HG02840 (cell line): ENCODE results near the gene DSCAML1.

Source experiments
- ATAC-seq: cut with Tn5 transposase; IDR thresholded peaks from one replicate; pipeline ENCODE4 v1.9.1; 2021; ENCODE audit warnings: mild to moderate bottlenecking, moderate library complexity, moderate number of reproducible peaks; ENCODE audit not compliant: unreplicated experiment, low FRiP score

Gene DSCAML1, protein sequence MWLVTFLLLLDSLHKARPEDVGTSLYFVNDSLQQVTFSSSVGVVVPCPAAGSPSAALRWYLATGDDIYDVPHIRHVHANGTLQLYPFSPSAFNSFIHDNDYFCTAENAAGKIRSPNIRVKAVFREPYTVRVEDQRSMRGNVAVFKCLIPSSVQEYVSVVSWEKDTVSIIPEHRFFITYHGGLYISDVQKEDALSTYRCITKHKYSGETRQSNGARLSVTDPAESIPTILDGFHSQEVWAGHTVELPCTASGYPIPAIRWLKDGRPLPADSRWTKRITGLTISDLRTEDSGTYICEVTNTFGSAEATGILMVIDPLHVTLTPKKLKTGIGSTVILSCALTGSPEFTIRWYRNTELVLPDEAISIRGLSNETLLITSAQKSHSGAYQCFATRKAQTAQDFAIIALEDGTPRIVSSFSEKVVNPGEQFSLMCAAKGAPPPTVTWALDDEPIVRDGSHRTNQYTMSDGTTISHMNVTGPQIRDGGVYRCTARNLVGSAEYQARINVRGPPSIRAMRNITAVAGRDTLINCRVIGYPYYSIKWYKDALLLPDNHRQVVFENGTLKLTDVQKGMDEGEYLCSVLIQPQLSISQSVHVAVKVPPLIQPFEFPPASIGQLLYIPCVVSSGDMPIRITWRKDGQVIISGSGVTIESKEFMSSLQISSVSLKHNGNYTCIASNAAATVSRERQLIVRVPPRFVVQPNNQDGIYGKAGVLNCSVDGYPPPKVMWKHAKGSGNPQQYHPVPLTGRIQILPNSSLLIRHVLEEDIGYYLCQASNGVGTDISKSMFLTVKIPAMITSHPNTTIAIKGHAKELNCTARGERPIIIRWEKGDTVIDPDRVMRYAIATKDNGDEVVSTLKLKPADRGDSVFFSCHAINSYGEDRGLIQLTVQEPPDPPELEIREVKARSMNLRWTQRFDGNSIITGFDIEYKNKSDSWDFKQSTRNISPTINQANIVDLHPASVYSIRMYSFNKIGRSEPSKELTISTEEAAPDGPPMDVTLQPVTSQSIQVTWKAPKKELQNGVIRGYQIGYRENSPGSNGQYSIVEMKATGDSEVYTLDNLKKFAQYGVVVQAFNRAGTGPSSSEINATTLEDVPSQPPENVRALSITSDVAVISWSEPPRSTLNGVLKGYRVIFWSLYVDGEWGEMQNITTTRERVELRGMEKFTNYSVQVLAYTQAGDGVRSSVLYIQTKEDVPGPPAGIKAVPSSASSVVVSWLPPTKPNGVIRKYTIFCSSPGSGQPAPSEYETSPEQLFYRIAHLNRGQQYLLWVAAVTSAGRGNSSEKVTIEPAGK (N-terminal part only)

DNA sequence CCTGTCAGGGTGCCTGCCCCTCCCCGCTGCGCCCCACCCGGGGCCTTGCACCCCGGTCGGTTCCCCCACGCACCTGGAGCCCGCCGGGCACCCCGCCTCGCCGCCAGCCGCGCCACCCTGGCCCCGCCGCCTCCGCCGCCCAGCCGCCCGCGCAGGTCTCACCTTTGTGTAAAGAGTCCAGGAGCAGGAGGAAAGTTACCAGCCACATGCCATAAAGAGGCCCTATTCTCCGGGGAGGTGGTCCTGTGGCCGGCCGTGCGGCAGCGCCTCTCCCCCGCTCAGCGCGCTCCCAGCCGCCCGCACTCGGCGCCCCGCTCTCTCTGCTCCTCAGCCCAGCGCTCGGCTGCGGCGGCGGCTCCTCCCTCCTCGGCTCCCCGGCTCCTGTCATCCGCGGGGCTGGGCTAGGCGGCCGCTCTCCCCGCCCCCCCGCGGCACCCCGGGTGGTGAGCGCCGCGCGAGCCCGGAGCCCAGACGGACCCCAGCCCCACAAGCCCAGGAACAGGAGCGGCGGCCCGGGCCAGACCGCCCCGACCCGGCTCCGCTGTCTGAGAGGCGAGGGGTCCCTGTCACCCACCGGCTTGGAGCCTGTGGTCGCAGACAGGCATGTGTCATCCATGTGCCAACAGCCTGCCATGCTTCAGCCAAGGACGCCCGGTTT lies at the start of gene DSCAML1:
TSS of gene DSCAML1 (minus strand) at position 345 of the 658 bp plus-strand sequence. CDS start at position 208, 137 bp downstream.
- ATAC-seq: no peak

DNA sequence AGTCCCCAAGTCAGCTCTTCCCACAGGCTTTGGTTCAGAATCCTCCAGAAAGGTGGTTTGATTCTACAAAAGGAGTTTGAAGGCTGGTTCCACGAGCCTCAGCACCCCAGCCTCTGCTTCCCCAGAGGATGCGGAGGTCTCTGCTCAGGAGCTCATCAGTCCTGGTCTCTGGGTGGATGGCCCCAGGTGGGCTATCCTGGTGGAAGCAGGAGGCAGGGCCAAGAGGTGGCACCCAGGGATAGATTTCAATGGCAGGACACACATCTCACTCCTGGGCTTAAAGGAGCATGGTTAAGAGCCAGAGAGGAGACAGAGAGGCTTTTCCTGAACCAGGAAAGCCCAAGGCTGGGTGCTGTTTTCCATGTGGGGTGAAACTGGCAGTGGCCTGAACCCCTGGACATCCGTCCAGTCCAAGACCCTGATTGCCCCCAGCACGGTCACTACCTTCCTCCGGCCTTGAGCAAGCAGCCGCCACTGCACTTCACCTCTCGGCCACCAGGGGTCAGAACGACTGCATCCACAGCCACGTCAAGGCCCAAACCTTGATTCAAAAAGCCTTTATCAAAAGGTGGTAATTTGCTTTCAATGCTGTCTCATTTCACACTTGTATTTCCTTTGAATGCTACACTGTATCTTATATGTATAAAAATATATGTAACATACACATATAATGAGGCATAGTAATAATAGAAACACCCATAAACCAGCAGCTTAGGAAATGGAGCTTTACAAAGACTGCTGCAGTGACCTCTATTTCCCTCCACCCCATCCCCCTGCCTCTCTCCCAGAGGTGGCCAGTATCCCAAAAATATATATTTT lies 46.9 kb upstream of the DSCAML1 start:
- ATAC-seq: no peak

DNA sequence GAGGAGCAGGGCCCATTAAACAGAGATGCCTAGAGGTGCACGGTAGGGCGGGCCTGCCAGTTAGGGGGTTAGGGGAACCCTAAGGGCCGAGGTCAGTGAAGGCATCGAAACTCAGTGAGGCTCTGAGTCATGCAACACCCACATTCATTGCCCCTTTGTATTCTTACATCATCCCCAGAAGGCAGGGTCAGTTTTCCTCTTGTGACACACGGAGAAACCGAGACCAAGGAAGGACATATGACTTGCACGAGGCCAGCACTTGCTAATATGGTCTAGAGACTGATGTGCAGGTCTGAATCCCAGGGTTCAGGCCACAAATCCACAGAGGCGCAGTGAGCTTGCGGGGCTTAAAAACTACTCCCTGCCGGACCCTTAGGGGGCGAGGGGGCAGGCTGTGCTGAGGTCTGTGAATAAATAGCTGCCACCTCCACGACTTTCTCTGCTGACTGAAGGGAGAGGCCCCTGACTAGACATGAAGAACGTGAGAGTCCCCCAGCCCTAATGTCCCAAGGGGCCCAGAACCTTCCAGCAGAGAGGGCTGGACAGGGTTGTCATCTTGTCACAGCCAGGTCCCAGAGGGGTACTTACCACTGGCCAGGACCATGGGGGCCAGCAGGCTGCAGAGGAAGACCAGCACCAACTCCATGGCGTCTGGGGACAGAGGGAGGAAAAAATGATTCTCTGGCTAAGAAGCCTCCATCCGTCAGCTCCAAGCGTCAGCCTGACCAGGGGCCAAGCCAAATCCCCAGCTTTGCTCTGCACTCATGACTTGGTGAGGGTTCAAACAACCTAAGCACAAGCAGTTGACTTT lies 45.3 kb upstream of the DSCAML1 start:
- ATAC-seq: no peak

DNA sequence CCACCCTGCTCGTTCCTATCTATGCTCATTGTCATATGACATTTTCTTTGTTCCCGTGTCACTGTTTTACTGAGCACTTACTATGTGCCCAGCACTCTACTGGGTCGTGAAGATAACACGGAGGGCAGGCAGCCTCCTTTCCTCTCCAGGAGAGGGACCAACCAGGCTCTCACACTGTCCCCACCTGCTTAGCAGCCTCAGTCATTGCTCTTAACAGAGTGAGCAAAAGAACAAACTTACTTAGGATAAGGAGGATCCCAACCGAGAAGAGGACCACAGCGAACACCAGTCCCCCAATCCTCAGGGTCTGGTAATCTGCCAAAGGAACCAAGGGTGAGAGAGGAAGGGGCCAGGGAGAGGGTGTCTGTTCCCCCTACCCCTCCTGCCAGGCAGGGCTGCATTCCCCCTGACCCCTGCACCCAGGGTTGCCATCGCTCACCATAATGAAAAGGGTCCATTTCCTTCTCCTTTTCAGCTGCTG lies 44.6 kb upstream of the DSCAML1 start:
- ATAC-seq: no peak

DNA sequence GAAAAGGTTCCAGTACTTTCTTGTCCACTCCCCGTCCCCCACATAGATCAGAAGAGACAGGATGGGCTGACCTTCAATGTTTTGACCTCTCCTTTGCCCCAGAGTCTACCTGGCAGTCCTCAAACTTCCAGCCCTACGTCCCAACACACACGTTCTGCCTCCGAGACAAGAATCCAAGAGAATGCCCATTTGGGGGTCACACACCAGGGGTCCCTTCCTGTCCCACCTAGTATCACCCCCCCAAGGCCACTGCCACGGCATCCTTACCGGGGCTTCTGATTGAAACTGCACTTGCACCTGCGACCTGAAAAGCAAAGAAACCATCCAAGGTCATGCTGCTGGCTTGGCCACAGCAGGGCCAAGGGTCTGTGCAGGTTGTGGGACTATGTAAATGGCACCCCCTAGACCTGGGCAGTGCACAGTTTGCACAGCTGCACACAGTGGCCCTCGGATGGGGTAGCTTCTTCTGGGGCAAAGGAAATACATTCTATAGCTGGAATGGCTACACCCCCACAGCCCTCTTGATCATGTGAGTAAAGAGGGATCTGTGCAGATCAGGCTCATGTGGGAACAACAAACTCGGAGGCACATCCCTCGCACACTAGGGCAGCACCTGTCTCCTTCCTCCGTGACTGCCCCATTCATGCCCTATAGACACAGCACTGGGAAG lies 44.0 kb upstream of the DSCAML1 start:
- no peak for ATAC-seq

DNA sequence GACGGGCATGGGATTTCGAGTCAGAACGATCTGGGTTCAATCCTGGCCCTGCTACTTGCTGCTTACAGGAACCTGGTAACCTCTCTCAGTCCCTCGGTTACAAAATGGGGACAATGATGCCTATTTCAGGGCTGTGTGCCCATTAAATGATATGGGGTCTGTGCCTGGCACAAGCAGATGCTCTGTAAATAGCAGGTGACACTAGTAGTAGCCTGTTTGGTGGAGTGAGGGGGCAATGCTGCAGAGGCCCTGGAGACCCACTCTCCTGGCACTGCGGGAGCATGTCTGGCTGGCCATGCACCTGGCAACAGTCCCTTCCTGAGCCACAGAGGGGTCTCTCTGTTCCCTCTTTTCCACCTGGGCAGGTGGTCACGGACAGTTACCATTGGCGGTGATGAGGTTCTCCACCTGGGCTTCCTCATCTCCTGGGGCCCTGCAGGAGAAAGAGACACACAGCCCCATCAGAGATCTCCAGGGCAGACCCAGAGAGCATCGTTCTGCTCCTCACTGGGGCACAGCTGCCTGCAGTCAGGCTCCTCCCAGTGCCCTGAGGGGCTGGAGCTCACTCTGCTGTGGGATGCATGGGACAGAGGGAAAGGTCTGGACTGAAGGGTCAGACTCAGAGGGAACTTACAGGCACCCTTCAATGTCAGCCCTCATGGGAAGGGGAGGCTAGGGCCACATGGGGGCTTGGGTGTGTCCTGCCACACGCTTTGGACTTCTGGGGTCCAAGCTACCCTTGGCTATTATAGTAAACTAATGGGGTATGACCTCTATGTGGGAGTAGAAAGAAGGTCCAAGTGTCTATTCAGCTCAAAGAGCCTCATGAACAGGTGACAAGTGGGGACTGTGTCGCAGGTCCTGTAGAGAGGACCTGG lies 43.2 kb upstream of the DSCAML1 start:
- no peak for ATAC-seq

DNA sequence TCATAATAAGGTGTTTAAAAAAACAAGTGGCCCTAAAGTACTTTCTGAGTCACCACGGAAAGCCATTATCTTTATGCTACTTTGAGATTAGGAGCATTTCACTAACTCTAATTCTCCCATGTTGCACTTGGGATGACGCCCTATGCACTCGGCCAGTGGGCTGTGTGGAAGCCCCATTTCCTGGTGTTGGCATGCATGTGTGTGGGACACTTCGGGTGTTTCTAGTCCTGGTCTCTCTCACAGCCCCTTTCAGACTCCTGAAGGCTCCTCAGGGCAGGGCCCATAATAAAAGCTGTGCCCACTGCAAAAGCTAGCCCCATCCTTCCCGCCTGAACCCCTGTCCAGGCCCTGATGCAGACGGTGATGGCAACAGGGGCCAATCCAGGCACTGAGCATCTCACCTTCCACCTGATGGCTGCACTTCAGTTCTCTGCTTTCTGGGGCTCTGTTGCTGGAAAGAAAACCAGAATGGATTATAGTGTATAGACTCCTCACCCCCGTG lies 42.4 kb upstream of the DSCAML1 start:
- no peak for ATAC-seq

DNA sequence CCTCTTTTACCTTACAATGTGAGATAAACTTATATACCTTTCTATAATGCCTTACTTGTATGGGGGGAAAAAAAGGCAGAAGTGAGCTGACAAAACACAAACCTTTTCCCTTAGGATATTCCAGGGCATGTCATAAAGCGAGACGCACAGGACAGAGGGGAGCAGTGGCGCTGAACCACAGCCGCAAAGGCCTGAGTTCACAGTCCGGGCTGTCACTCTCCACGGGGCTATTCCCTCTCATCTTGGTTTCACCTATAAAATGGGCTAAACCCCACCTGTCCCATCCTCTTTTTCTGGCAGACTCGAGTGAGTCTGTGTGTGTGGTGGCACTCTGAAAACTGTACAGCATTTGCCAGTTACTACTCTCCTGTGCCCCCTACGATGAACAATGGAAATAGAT lies 41.9 kb upstream of the DSCAML1 start:
- ATAC-seq: no peak

DNA sequence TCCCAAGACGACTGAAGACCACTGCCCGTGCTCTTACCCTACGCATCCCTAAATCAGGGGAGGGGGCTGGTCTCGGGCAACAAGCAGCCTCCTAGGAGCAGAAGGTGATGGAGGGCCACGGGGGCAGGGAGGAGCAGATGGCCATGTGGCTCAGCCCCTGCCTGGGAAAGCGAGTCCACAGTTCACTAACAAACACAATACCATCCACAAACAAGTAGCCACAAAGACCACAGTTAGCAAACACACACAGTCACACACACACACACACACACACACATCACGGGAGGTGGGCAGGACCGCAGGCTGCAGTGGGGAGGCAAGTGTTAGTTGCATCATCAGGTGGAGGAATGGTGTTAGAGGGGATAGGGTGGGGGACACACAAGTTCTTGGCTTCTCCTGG lies 40.8 kb upstream of the DSCAML1 start:
- no peak for ATAC-seq

DNA sequence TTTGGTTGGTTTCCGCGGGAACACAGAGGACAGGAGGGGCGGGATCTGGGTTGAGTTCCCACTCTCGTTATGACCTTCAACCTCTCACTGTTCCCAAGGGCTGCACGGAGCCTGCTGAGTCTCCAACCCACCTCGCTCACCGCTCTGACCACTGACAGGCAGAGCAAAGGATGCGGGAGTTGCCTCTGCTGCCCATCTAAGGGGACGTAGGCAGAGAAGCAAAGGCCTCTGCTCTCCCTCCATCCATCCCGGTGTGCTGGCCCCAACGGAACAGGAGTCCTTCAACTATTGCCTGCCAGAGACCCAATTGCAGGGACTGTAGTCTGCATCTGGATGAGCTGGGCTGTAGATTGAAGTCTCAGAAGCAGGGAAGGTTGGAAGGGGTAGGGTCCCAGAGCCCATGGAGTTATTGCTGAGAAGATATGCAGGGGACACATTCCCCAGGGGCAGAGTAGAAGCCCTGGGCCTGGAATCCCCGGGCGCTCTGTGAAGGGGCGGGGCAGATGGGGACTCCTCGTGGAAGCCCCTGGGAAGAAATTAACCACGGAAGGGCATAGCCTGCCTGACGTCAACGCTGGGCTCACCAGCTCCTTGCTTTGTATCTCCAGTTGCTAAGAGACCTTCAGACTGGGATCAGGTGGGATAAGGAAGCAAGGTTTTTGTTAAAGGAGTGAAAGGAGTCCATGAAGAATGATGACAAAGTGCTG lies 40.2 kb upstream of the DSCAML1 start:
- no peak for ATAC-seq

DNA sequence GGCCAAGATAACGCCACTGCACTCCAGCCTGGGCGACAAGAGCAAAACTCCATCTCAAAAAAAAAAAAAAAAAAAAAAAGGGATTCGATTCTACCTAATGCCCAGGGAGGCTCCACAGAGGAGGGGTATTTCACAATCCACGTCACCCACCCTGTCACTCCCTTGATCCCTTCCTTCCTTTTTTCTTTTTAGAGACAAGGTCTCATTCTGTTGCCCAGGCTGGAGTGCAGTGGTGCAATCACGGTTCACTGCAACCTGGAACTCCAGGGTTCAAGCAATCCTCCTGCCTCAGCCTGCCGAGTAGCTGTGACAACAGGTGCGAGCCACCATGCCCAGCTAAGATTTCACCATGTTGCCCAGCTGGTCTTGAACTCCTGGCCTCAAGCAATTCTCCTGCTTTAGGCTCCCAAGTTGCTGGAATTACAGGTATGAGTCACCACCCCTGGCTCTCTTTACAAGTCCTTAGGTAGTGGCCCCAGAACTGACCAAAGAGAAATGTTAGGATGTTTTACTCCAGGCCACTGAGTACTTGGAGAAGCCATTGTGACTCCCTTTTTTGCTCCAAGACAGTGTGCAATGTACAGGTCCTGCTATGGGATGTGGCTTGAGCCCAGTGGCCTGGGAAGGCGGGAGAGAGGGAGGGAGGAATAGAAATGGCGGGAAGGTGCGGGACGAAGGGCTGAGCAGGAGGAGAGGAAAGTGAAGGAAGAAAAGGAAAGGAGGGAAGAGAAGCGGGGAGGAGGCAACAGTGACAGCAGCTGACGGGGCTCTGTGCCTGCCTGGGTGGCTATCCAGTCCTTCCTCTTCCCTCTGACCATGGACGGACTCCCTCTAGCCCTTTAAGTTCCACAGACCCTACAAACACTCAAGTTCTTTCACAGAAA lies 39.3 kb upstream of the DSCAML1 start:
- ATAC-seq: no peak

DNA sequence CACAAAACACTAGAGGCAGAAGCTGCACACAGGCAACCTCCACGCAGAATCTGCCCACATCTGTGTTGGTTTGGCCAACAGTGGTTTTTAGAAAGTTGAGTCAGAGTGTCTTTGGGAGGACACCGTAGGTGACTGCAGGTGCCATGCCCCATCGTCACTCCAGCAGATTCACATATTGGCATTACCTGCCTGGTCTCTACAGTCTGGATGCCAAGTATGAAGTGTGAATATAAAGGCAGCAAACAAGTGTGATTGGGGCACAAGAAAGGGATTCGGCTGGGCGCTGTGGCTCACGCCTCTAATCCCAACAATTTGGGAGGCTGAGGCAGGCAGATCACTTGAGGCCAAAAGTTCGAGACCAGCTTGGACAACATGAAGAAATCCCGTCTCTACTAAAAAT lies 38.6 kb upstream of the DSCAML1 start:
- ATAC-seq: no peak

DNA sequence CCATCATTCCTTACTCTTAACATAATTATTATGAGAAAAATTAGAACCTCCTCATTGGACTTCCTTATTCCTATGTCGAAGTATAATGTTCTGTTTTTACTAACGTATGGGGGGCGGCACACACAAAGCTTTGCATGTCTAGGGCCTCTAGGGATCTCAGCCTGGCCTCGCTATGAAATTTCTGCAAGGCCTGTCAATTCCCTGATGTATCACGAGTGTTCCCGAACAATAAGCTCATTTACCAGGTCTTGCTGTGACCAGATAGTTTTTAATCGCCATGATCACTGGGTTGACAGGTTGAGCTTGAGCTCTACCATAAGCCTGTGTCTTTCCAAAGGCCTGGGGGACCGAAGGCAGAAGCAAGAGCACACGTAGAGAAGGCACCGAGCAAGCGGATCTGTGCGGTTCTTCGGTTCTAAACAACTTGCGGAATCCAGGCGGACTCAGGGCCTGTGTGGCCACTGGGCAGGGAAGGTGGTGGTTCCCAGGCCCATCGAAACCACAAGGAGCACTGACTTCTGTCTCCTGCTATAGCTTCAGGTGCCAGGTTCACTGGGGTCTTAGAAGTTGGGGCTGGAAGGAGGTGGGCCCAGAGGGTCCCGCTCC lies 37.9 kb upstream of the DSCAML1 start:
- ATAC-seq: no peak

DNA sequence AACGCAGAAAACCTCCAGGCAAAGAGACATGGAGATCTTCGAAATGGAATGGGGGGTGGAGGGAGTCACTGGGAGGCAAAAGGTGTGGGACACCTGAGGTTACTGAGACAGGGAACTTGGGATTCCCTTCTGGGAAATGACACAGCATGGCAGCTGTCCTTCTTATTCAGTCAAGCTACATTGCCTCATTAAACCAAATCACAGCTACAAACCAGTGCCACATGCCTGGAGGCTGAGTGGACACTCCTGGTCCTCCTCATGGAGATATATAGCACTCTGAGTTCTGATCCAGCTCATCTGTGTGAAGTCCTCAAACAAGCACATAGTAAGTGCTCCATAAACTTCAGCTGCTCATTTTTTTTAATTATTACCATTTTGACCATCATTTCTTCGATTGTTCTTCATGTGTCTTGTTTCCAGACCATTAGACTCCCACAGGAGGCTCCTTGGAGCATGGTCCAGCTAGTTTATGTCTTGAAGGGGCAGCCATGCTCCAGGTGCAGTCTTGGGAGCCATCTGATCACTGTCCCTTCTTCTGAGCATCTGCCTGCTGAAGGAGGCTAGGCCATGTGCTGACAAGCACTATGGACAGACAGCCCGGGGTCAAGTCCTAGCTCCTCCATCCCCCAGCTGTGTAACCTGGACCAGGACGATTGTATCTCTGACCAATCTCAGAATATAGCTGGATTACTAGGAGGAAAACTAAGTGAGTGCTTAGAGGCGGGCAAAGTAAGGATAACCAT lies 37.2 kb upstream of the DSCAML1 start:
- ATAC-seq: no peak
